ENCODE results near the gene CATSPERE.

CATSPERE gene

GRCh38 chr1:244642526-244642925, 181.5 kb downstream of the CATSPERE start:
- ChIA-PET CTCF (interaction anchor here (0.6 kb wide), 1 partner anchor 302 kb away, joined by 3 read pairs; no protein-coding TSS in a partner anchor), POLR2A (ENCODE audit: low non-redundant PET) (no interaction called here)
- TF ChIP-seq, protein P1, sequence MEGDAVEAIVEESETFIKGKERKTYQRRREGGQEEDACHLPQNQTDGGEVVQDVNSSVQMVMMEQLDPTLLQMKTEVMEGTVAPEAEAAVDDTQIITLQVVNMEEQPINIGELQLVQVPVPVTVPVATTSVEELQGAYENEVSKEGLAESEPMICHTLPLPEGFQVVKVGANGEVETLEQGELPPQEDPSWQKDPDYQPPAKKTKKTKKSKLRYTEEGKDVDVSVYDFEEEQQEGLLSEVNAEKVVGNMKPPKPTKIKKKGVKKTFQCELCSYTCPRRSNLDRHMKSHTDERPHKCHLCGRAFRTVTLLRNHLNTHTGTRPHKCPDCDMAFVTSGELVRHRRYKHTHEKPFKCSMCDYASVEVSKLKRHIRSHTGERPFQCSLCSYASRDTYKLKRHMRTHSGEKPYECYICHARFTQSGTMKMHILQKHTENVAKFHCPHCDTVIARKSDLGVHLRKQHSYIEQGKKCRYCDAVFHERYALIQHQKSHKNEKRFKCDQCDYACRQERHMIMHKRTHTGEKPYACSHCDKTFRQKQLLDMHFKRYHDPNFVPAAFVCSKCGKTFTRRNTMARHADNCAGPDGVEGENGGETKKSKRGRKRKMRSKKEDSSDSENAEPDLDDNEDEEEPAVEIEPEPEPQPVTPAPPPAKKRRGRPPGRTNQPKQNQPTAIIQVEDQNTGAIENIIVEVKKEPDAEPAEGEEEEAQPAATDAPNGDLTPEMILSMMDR (conservative IDR thresholded peaks at IDR 0.05; ENCODE audit: low read depth): no peak
- H3K27ac ChIP-seq: no peak overlapping the region
- no peak for DNase-seq (ENCODE audit: low spot score)

- TF ChIP-seq, protein P1 (conservative IDR thresholded peaks at IDR 0.05; ENCODE audit: low read depth): no peak
- H3K27ac ChIP-seq: no peak overlapping the region
- CTCF ChIA-PET: interaction anchor here (0.6 kb wide), 1 partner anchor 302 kb away, joined by 3 read pairs; no protein-coding TSS in a partner anchor
- POLR2A ChIA-PET (ENCODE audit: low non-redundant PET): no interaction called here
- DNase-seq (ENCODE audit: low spot score): no peak
Observed at GRCh38 chr1:244642988-244643387, 181.9 kb downstream of the CATSPERE start.

DNA sequence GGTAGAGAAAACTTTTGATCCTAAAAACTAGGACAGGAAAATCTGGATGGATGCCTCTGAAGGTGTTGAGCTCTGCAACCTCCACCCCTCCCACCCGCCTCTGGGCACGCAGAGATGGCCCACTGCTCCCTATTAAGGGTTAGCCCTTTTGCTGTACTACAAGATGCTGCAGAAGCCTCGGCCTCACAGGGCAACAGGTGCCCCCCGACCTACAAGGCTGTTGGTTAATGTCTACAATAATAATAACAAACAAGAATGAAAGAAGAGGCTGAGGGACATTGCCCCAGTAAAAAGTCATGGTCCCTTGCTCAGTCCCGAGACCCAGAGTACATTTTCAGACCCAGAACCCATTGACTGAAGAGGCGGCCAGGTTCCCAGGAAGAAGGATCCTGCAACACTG, 184.3 kb downstream of the CATSPERE start:
- no peak overlapping the region for H3K27ac ChIP-seq
- POLR2A ChIA-PET (ENCODE audit: low non-redundant PET): no interaction called here
- TF ChIP-seq, protein P1 (conservative IDR thresholded peaks at IDR 0.05; ENCODE audit: low read depth): no peak
- CTCF ChIA-PET: no interaction called here
- no peak for DNase-seq (ENCODE audit: low spot score)

DNA sequence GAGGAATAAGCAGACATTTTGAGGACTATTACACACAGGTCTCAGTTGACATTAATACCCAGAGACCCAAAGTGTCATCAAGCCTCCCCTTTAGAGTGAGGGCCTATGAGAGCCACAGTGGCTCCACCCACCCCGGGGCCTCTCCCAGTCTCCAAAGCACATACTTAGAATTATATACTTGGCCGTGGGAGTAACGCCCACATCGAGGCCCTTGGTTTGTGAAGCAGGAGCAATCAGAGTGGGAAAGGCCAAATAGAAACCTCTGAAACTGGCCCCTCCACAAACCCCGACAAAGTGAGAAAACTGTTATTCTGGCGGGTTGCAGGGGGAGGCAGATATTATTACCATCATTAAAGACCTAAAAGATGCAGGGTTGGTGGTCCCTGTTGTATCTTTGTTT, 184.8 kb downstream of the CATSPERE start:
- CTCF ChIA-PET: no interaction called here
- TF ChIP-seq, protein P1 (conservative IDR thresholded peaks at IDR 0.05; ENCODE audit: low read depth): no peak
- H3K27ac ChIP-seq: no peak overlapping the region
- POLR2A ChIA-PET (ENCODE audit: low non-redundant PET): no interaction called here
- DNase-seq (ENCODE audit: low spot score): no peak

- DNase-seq (ENCODE audit: low spot score): no peak
- H3K27ac ChIP-seq: no peak overlapping the region
- POLR2A ChIA-PET (ENCODE audit: low non-redundant PET): no interaction called here
- TF ChIP-seq, protein P1 (conservative IDR thresholded peaks at IDR 0.05; ENCODE audit: low read depth): no peak
- CTCF ChIA-PET: interaction anchor here (0.5 to 1.3 kb wide), 3 partner anchors 12 to 150 kb away, joined by 3 to 7 read pairs (median 4); no protein-coding TSS in a partner anchor
Observed at GRCh38 chr1:244647819-244648218, 186.7 kb downstream of the CATSPERE start.

GRCh38 chr1:244651956-244652622, 191.0 kb downstream of the CATSPERE start:
- TF ChIP-seq, protein P1 (conservative IDR thresholded peaks at IDR 0.05; ENCODE audit: low read depth): no peak
- ChIA-PET POLR2A (ENCODE audit: low non-redundant PET) (interaction anchor here (0.5 kb wide), 1 partner anchor 405 kb away, joined by 3 read pairs; no protein-coding TSS in a partner anchor), CTCF (interaction anchor here (0.5 kb wide), 1 partner anchor 49 kb away, joined by 4 read pairs; no protein-coding TSS in a partner anchor)
- DNase-seq (ENCODE audit: low spot score): no peak
- H3K27ac ChIP-seq: peak overlapping the region; percentile 87

All from RWPE1 (cell line).